HEK293T (cell line): Measurements from ENCODE around the gene HOXA7.

Experiments used
- ARNT ChIP-seq: fragments of 450-650 bp; IDR thresholded peaks from 2 replicates; pipeline ENCODE4 v1.6.1; 2017; ENCODE audit warnings: mild to moderate bottlenecking
- BHLHE40 ChIP-seq: fragments of 450-650 bp; IDR thresholded peaks from 2 replicates; pipeline ENCODE4 v1.6.1; 2016; ENCODE audit warnings: mild to moderate bottlenecking, moderate library complexity, borderline replicate concordance
- CTBP1 ChIP-seq: fragments of 450-650 bp; IDR thresholded peaks from 2 replicates; pipeline ENCODE4 v1.6.1; 2016; ENCODE audit warnings: borderline replicate concordance
- FOXA1 ChIP-seq: fragments of 450-650 bp; IDR thresholded peaks from 2 replicates; pipeline ENCODE4 v1.6.1; 2016; ENCODE audit warnings: mild to moderate bottlenecking
- FOXM1 ChIP-seq: fragments of 450-650 bp; IDR thresholded peaks from 2 replicates; pipeline ENCODE4 v1.6.1; 2017; ENCODE audit warnings: mild to moderate bottlenecking, borderline replicate concordance
- LEF1 ChIP-seq: fragments of 450-650 bp; IDR thresholded peaks from 2 replicates; pipeline ENCODE4 v1.6.1; 2017; ENCODE audit warnings: mild to moderate bottlenecking, borderline replicate concordance
- NFRKB ChIP-seq: fragments of 450-650 bp; IDR thresholded peaks from 2 replicates; pipeline ENCODE4 v1.6.1; 2016; ENCODE audit warnings: mild to moderate bottlenecking, moderate library complexity
- PKNOX1 ChIP-seq: fragments of 450-650 bp; IDR thresholded peaks from 2 replicates; pipeline ENCODE4 v1.6.1; 2016
- SP1 ChIP-seq: fragments of 450-650 bp; IDR thresholded peaks from 2 replicates; pipeline ENCODE4 v1.6.1; 2017
- SUZ12 ChIP-seq: fragments of 450-650 bp; IDR thresholded peaks from 2 replicates; pipeline ENCODE4 v1.6.1; 2016; ENCODE audit warnings: mild to moderate bottlenecking
- ZNF384 ChIP-seq: fragments of 450-650 bp; IDR thresholded peaks from 2 replicates; pipeline ENCODE4 v1.6.1; 2016

DNA sequence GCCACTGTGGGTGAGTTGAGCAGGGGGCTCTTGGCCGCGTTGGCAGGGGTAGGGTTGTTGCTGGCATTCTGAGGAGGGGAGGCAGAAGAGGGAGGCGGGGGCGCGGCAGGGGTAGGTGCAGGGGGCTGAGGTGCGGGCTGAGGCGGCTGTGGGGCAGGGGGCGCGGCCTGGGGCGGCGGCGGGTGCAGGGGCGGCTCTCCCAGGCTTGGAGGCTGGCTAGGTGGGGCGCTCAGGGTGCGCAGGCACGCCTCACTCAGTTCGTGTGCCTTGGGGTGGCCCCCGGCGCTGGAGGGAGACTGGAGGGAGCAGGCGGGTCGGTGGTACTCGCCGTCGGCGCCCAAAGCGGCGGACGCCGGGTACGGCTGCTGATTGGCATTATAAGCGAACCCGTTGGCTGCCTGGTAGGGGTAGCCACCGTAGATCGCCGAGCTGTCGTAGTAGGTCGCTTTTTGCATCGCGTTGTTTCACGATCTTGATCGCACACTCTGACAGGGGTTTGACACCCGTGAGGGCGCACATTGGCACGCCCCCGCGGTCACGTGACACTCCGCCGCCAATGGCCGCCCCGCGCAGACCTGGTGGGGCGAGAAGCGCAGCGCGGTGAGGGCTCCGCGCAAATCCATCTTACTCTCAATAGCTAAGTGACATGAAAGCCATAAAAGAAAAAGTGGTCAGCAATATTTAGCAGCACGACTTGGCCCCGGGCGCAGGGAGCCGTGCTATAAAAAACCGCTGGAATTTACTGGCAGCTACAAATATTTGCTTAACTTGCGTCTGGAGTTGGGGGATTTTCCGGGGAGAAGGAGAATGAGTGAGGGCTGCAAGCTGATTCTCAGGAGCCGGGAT is 46.1 kb downstream of the HOXA7 start:
- TF ChIP-seq PKNOX1 (peak; percentile 94), FOXM1 (no peak), ARNT (peak; percentile 83), SUZ12 (no peak), LEF1 (no peak), NFRKB (no peak), ZNF384 (no peak), CTBP1 (peak; percentile 97), SP1 (no peak), BHLHE40 (no peak), FOXA1 (no peak)
